Measurements from ENCODE around the gene HOXA3. TPM values are rescaled to one million over a fixed set of nuclear protein-coding genes. Genes with fewer than 3 reads are reported as not detected.

HOXA3 gene
- total and polyA plus RNA-seq, 5 donors from 2014 or later = 0.13 TPM; not detected in 4

DNA sequence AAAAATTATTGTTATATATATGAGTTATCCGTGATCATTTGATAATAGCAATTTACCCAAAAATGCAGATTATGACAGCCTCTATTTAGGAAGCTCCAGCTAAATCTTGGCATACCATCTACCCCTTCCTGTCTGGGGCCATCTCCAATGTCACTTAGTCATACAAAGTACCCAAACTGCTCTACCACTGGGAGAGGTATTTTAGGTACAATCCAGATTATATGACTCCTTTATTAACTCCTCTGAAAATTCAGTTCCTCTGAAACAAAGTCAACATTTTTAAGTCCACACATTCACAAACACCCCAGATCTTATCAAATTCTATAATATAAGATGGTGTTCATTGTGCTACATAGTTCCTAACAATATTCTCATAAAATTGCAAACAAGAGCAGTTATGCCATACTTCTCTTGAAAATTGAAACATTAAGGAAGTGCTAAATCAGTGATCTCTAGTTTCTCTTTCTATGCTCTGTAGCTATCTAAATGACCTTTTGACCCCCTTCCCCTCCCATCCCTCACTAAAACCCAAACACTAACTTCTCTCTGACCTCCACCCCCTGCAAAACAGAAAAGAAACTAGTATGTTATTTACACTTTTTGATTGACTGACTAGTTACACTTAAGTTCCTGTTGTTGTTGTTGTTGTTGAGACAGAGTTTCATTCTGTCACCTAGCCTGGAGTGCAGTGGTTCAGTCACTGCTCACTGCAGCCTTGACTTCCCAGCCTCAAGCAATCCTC is 73.0 kb downstream of the HOXA3 start:
- peak in 1 of 2 donors; percentile 24 for ATAC-seq (ENCODE audit: low read depth in 2 of 2)
- no peak overlapping the region for H3K27ac Mint-ChIP-seq
- Histone ChIP-seq H3K9me3 (ENCODE audit: control insufficient read depth in 2 of 2, low read length in 2 of 2) (no peaks in the 10 kb centered on the region), H3K36me3 (ENCODE audit: control insufficient read depth, insufficient read depth, low read length) (no peaks in the 10 kb centered on the region), H3K4me3 (ENCODE audit: low read depth, low read length) (no peak overlapping the region), H3K4me1 (ENCODE audit: control insufficient read depth, insufficient read depth, low read length, poor library complexity, severe bottlenecking) (no peaks in the 10 kb centered on the region), H3K27me3 (ENCODE audit: control insufficient read depth, insufficient read depth, low read length) (peaks cover 15% of the 10 kb centered on the region), H3K27ac (ENCODE audit: insufficient read depth, low read length, poor library complexity, severe bottlenecking) (no peak overlapping the region)
- peak in 1 of 3 donors; percentile 8 for DNase-seq
- H3K36me3 Mint-ChIP-seq = no peaks in the 10 kb centered on the region
- peaks cover 0 to 2% (median 0%) of the 10 kb centered on the region in 7 donors for H3K9me3 Mint-ChIP-seq
- no peak overlapping the region for H3K4me3 Mint-ChIP-seq
- H3K4me1 Mint-ChIP-seq = peaks cover 0 to 9% (median 3%) of the 10 kb centered on the region in 4 donors
- H3K27me3 Mint-ChIP-seq = peaks cover 23% of the 10 kb centered on the region

DNA sequence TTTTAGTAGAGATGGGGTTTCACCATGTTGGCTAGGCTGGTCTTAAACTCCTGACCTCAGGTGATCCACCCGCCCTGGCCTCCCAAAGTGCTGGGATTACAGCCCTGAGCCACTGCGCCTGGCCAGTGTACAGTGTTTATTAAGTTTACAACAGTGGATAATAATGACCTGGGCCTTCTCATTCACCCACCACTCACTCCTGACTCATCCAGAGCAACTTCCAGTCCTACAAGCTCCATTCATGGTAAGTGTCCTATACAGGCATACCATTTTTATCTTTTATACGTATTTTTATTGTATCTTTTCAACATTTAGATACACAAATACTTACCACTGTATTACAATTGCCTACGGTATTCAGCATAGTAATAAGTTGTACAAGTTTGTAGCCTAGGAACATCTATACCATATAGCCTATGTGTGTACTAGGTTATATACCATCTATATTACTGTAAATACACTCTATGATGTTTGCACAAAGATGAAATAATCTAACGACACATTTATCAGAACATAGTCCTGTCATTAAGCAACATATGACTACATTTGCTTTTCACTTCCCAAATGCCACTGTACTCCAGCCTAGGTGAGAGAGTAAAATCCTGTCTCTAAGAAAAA is 73.7 kb downstream of the HOXA3 start:
- H3K27me3 Mint-ChIP-seq = peaks cover 19% of the 10 kb centered on the region
- H3K4me1 Mint-ChIP-seq = peaks cover 0 to 9% (median 3%) of the 10 kb centered on the region in 4 donors
- Histone ChIP-seq H3K36me3 (ENCODE audit: control insufficient read depth, insufficient read depth, low read length) (no peaks in the 10 kb centered on the region), H3K4me3 (ENCODE audit: low read depth, low read length) (no peak overlapping the region), H3K27ac (ENCODE audit: insufficient read depth, low read length, poor library complexity, severe bottlenecking) (no peak overlapping the region), H3K9me3 (ENCODE audit: control insufficient read depth in 2 of 2, low read length in 2 of 2) (no peaks in the 10 kb centered on the region), H3K27me3 (ENCODE audit: control insufficient read depth, insufficient read depth, low read length) (peaks cover 10% of the 10 kb centered on the region), H3K4me1 (ENCODE audit: control insufficient read depth, insufficient read depth, low read length, poor library complexity, severe bottlenecking) (no peaks in the 10 kb centered on the region)
- no peak overlapping the region for H3K27ac Mint-ChIP-seq
- ATAC-seq (ENCODE audit: low read depth in 2 of 2) (no peak), DNase-seq (no peak)
- H3K36me3 Mint-ChIP-seq = no peaks in the 10 kb centered on the region
- no peak overlapping the region for H3K4me3 Mint-ChIP-seq
- H3K9me3 Mint-ChIP-seq = peaks cover 0 to 2% (median 0%) of the 10 kb centered on the region in 7 donors

DNA sequence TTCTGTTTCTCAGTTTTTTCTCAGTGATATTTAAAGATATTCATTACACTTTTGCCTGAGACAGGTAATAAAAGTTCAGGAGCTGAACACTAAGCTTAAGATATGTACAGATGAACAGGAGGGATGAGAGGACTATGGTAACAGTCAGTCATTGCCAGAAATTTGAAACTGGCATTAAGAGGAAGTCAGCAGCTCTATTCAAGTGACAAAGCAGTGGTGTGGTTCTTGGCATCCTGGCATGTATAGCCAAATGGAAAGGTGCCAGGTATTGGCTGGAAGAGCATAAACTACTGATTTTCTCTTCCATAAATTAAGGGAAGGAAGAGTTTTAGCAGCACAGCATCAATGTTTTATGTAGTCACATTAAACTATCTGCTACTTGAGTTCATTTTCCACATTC is 79.3 kb downstream of the HOXA3 start:
- peaks cover 0 to 1% (median 0%) of the 10 kb centered on the region in 7 donors for H3K9me3 Mint-ChIP-seq
- Histone ChIP-seq H3K4me3 (ENCODE audit: low read depth, low read length) (no peak overlapping the region), H3K4me1 (ENCODE audit: control insufficient read depth, insufficient read depth, low read length, poor library complexity, severe bottlenecking) (no peaks in the 10 kb centered on the region), H3K9me3 (ENCODE audit: control insufficient read depth in 2 of 2, low read length in 2 of 2) (no peaks in the 10 kb centered on the region), H3K27ac (ENCODE audit: insufficient read depth, low read length, poor library complexity, severe bottlenecking) (no peak overlapping the region), H3K27me3 (ENCODE audit: control insufficient read depth, insufficient read depth, low read length) (peaks cover 10% of the 10 kb centered on the region), H3K36me3 (ENCODE audit: control insufficient read depth, insufficient read depth, low read length) (no peaks in the 10 kb centered on the region)
- H3K27me3 Mint-ChIP-seq = peaks cover 28% of the 10 kb centered on the region
- no peak overlapping the region for H3K4me3 Mint-ChIP-seq
- H3K27ac Mint-ChIP-seq = no peak overlapping the region
- no peaks in the 10 kb centered on the region for H3K36me3 Mint-ChIP-seq
- DNase-seq = no peak
- no peaks in the 10 kb centered on the region for H3K4me1 Mint-ChIP-seq
- ATAC-seq (ENCODE audit: low read depth in 2 of 2) = no peak

DNA sequence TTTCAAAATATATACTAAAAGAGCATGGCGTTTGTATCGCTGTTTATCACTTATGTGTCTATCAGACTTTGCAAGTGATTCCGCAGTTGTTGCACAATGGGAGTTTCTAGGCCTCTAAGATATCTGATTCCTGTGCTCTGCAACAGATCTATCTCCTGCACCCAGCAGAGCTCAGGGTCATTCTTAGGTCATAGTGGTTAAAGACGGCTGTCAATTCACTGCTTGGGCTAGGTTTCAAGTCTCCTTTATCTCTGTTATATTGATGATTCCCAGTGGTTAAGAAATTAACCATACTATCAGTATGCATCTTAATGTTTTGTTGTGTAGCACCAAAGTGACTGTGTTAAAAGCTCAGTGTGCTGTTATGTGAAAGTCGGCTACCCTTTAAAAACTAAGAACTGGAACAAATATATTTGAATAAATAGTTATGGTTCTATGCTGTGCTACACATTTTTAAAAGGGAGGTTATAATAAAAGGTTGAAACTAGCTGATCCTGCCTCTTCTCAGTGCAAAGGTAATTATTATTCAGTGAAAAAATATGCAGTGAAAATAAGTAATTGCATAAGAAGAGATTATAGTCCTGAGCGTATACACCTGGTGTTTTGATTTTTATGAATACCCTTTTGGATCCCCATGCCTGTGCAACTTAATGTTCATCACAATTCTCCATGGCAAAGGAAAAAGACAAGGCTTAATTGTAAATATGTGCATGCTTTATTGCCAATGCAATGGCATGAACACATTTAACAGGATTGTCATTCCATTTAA is 80.6 kb downstream of the HOXA3 start:
- Mint-ChIP-seq H3K4me3 (no peak overlapping the region), H3K27ac (no peak overlapping the region), H3K9me3 (no peaks in the 10 kb centered on the region), H3K36me3 (no peaks in the 10 kb centered on the region), H3K27me3 (peaks cover 28% of the 10 kb centered on the region), H3K4me1 (no peaks in the 10 kb centered on the region)
- H3K4me1 ChIP-seq (ENCODE audit: control insufficient read depth, insufficient read depth, low read length, poor library complexity, severe bottlenecking) = no peaks in the 10 kb centered on the region
- no peak for DNase-seq
- no peaks in the 10 kb centered on the region for H3K36me3 ChIP-seq (ENCODE audit: control insufficient read depth, insufficient read depth, low read length)
- H3K9me3 ChIP-seq (ENCODE audit: control insufficient read depth in 2 of 2, low read length in 2 of 2) = no peaks in the 10 kb centered on the region
- no peak for ATAC-seq (ENCODE audit: low read depth in 2 of 2)
- H3K27ac ChIP-seq (ENCODE audit: insufficient read depth, low read length, poor library complexity, severe bottlenecking) = no peak overlapping the region
- H3K27me3 ChIP-seq (ENCODE audit: control insufficient read depth, insufficient read depth, low read length) = peaks cover 10% of the 10 kb centered on the region
- no peak overlapping the region for H3K4me3 ChIP-seq (ENCODE audit: low read depth, low read length)

DNA sequence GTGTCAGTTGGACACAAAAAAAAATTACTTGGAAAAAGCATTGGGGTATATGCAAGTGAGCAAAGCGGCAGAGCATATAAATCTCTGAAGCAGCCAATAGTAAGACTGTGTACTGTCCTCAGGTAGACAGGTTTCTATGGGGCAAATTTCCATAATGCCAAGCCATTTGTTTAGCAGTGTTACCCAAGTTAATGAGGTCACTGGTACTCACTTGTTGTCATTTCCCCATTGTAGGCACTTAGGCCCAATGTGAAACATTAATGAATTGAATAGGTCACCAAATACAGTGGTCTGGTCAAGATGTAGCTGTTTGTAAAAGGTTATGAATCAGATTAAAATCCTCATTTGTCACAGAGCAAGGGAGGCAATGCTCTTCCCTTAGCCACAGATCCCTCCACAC is 84.1 kb downstream of the HOXA3 start:
- no peak overlapping the region for H3K27ac ChIP-seq (ENCODE audit: insufficient read depth, low read length, poor library complexity, severe bottlenecking)
- Mint-ChIP-seq H3K27ac (no peak overlapping the region), H3K9me3 (no peaks in the 10 kb centered on the region), H3K27me3 (peaks cover 29% of the 10 kb centered on the region), H3K4me3 (no peak overlapping the region), H3K36me3 (no peaks in the 10 kb centered on the region), H3K4me1 (no peaks in the 10 kb centered on the region)
- H3K4me3 ChIP-seq (ENCODE audit: low read depth, low read length) = no peak overlapping the region
- no peaks in the 10 kb centered on the region for H3K36me3 ChIP-seq (ENCODE audit: control insufficient read depth, insufficient read depth, low read length)
- ATAC-seq (ENCODE audit: low read depth in 2 of 2) = no peak
- no peak for DNase-seq
- peaks cover 2% of the 10 kb centered on the region for H3K27me3 ChIP-seq (ENCODE audit: control insufficient read depth, insufficient read depth, low read length)
- no peaks in the 10 kb centered on the region for H3K4me1 ChIP-seq (ENCODE audit: control insufficient read depth, insufficient read depth, low read length, poor library complexity, severe bottlenecking)
- H3K9me3 ChIP-seq (ENCODE audit: control insufficient read depth in 2 of 2, low read length in 2 of 2) = no peaks in the 10 kb centered on the region

DNA sequence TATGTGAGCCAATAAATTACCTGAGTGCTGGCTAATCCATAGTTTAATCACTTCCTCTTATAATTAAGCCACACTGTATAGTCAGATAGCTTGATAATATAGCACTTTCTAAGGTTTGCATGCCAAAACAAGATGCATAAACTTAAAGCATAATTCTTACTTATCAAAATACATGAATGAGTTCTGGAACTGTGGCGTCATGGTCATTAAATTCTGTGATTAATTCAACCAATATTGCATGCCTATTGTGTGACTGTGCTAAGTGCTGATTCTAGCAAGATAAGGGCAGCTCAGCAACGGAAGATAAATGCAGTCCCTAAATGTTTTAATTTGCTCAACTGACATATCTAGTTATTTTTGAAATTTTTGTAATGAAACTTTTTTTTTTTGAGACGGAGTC is 86.2 kb downstream of the HOXA3 start:
- H3K36me3 Mint-ChIP-seq = no peaks in the 10 kb centered on the region
- no peaks in the 10 kb centered on the region for H3K4me1 Mint-ChIP-seq
- ATAC-seq (ENCODE audit: low read depth in 2 of 2) (no peak), DNase-seq (no peak)
- H3K4me3 Mint-ChIP-seq = no peak overlapping the region
- no peaks in the 10 kb centered on the region for H3K36me3 ChIP-seq (ENCODE audit: control insufficient read depth, insufficient read depth, low read length)
- no peak overlapping the region for H3K27ac Mint-ChIP-seq
- H3K9me3 ChIP-seq (ENCODE audit: control insufficient read depth in 2 of 2, low read length in 2 of 2) = no peaks in the 10 kb centered on the region
- no peak overlapping the region for H3K4me3 ChIP-seq (ENCODE audit: low read depth, low read length)
- H3K27me3 ChIP-seq (ENCODE audit: control insufficient read depth, insufficient read depth, low read length) = no peaks in the 10 kb centered on the region
- peaks cover 18% of the 10 kb centered on the region for H3K27me3 Mint-ChIP-seq
- no peaks in the 10 kb centered on the region for H3K4me1 ChIP-seq (ENCODE audit: control insufficient read depth, insufficient read depth, low read length, poor library complexity, severe bottlenecking)
- H3K9me3 Mint-ChIP-seq = no peaks in the 10 kb centered on the region
- H3K27ac ChIP-seq (ENCODE audit: insufficient read depth, low read length, poor library complexity, severe bottlenecking) = no peak overlapping the region

DNA sequence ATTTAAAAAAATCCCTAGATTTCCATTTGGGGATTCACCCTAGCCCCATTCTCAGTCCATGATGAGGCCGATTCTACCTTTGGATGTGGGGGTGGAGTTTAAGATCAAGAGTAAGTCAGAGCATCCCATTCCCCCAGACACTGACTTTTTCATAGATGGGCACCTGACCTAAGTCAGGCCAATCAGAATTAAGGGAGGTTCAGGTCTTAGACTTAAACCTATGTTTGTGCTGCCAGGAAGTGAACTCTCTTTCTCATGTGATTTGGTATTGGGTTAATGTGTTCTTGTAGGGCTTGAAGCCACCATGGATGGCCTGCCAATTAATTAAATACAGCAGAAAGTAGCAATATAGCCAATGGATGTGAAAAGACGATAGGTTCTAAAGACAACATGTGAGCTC is 86.7 kb downstream of the HOXA3 start:
- H3K27me3 Mint-ChIP-seq = peaks cover 22% of the 10 kb centered on the region
- no peak overlapping the region for H3K4me3 ChIP-seq (ENCODE audit: low read depth, low read length)
- H3K36me3 ChIP-seq (ENCODE audit: control insufficient read depth, insufficient read depth, low read length) = no peaks in the 10 kb centered on the region
- H3K36me3 Mint-ChIP-seq = no peaks in the 10 kb centered on the region
- H3K9me3 Mint-ChIP-seq = no peaks in the 10 kb centered on the region
- ATAC-seq (ENCODE audit: low read depth in 2 of 2) (no peak), DNase-seq (no peak)
- H3K4me1 Mint-ChIP-seq = no peaks in the 10 kb centered on the region
- H3K27me3 ChIP-seq (ENCODE audit: control insufficient read depth, insufficient read depth, low read length) = peaks cover 1% of the 10 kb centered on the region
- no peak overlapping the region for H3K27ac Mint-ChIP-seq
- H3K4me1 ChIP-seq (ENCODE audit: control insufficient read depth, insufficient read depth, low read length, poor library complexity, severe bottlenecking) = no peaks in the 10 kb centered on the region
- H3K9me3 ChIP-seq (ENCODE audit: control insufficient read depth in 2 of 2, low read length in 2 of 2) = no peaks in the 10 kb centered on the region
- no peak overlapping the region for H3K4me3 Mint-ChIP-seq
- no peak overlapping the region for H3K27ac ChIP-seq (ENCODE audit: insufficient read depth, low read length, poor library complexity, severe bottlenecking)
